ENCODE results near the gene RPS21. TPM values are rescaled to one million over a fixed set of nuclear protein-coding genes. Genes with fewer than 3 reads are reported as not detected.

Gene RPS21
- total RNA-seq, 1 experiment from 2014 or later, result 2,488 TPM

DNA sequence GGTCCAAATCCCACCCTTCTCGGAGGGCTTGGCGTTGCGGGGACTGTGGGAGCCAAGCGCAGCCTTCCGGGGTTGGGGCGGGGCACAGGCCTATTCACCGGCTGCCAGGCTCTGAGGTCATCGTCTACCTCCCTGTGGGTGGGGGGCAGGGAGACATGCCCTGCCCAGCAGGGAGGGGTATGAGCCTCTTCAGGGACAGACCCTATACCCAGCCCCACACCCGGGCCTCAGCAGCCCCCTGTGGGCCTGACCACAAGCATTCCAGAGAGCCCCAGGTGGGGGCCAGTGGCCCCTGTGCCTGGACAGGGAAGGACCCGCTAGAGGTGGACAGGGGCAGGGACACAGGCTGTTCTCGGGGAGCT, 31.4 kb upstream of the RPS21 start:
- ATAC-seq (no peak), DNase-seq (ENCODE audit: low read depth, low spot score) (no peak)
- ChIA-PET POLR2A (interaction anchor here (1.9 kb wide), 1 partner anchor 13 kb away, joined by 4 read pairs; no protein-coding TSS in a partner anchor), CTCF (no interaction called here), RAD21 (ENCODE audit: low non-redundant PET in 1 of 2, low total read pairs in 2 of 2, uncharacterized antibody in 2 of 2, unreplicated experiment in 2 of 2) (no interaction called here)
- intact Hi-C loops (cut with micrococcal nuclease), result no loop called here
- Histone ChIP-seq H3K4me2 (ENCODE audit: low read length) (peak overlapping the region; percentile 30; the same call in 1 of the 2 replicates), H3K79me2 (ENCODE audit: insufficient read depth, low read length) (peaks cover 80% of the 10 kb centered on the region), H3K4me1 (ENCODE audit: control insufficient read depth in 1 of 2, insufficient read depth in 2 of 2, low read length in 2 of 2) (peaks cover 59 to 89% of the 10 kb centered on the region in 2 experiments), H3K4me3 (replicated peaks in 1 of 2; ENCODE audit: low read depth in 1 of 2, low read length in 2 of 2) (no peak overlapping the region), H3K9me2 (ENCODE audit: insufficient read depth) (no peaks in the 10 kb centered on the region), H3K9me3 (ENCODE audit: control insufficient read depth in 1 of 2, insufficient read depth in 1 of 2, low read depth in 1 of 2, low read length in 2 of 2) (no peaks in the 10 kb centered on the region), H4K20me1 (ENCODE audit: insufficient read depth) (no peaks in the 10 kb centered on the region), H3K36me3 (ENCODE audit: control insufficient read depth in 1 of 2, insufficient read depth in 2 of 2, low read length in 2 of 2) (peaks cover 3 to 25% of the 10 kb centered on the region in 2 experiments; a peak in 2 of 4 replicates), H3K27me3 (ENCODE audit: insufficient read depth, low read length) (no peaks in the 10 kb centered on the region), H3K27ac (ENCODE audit: low read depth, low read length) (peak overlapping the region; percentile 91; the same call in 1 of the 2 replicates), H2AFZ (ENCODE audit: low read depth, low read length, poor library complexity, severe bottlenecking) (no peak overlapping the region), H3K9ac (ENCODE audit: low read length) (no peak overlapping the region)
- TF ChIP-seq ZNF274 (IDR thresholded peaks at IDR 0.05; ENCODE audit: low read depth, low read length), result no peak
- TF ChIP-seq SP1 (IDR thresholded peaks at IDR 0.05; ENCODE audit: low read depth), result no peak
- TF ChIP-seq SRF (IDR thresholded peaks at IDR 0.05; ENCODE audit: low read depth), result no peak
- BruUV-seq (replicated peaks), result no TSS peak

- peak overlapping the region; percentile 60 for H3K4me2 ChIP-seq (ENCODE audit: low read length)
- CTCF ChIA-PET, result no interaction called here
- peak overlapping the region; percentile 91 for H3K27ac ChIP-seq (ENCODE audit: low read depth, low read length)
- TF ChIP-seq POLR2AphosphoS5 (IDR thresholded peaks at IDR 0.05; ENCODE audit: low read depth, low read length) (no peak), CBX3 (IDR thresholded peaks at IDR 0.05; ENCODE audit: low read depth) (no peak), RAD21 (IDR thresholded peaks at IDR 0.05; ENCODE audit: low read depth) (no peak), EZH2phosphoT487 (IDR thresholded peaks at IDR 0.05; ENCODE audit: borderline replicate concordance) (no peak), JUND (IDR thresholded peaks at IDR 0.05) (no peak), CEBPB (IDR thresholded peaks at IDR 0.05; ENCODE audit: low read depth) (no peak), YY1 (IDR thresholded peaks at IDR 0.05; ENCODE audit: extremely low read depth, insufficient replicate concordance, low read depth, low read length) (no peak), SIN3A (IDR thresholded peaks at IDR 0.05; ENCODE audit: low read depth) (no peak), ZNF274 (IDR thresholded peaks at IDR 0.05; ENCODE audit: low read depth, low read length) (no peak), FOSL1 (IDR thresholded peaks at IDR 0.05; ENCODE audit: low read depth) (no peak), ZFX (IDR thresholded peaks at IDR 0.05) (no peak)
- TF ChIP-seq, protein P1, sequence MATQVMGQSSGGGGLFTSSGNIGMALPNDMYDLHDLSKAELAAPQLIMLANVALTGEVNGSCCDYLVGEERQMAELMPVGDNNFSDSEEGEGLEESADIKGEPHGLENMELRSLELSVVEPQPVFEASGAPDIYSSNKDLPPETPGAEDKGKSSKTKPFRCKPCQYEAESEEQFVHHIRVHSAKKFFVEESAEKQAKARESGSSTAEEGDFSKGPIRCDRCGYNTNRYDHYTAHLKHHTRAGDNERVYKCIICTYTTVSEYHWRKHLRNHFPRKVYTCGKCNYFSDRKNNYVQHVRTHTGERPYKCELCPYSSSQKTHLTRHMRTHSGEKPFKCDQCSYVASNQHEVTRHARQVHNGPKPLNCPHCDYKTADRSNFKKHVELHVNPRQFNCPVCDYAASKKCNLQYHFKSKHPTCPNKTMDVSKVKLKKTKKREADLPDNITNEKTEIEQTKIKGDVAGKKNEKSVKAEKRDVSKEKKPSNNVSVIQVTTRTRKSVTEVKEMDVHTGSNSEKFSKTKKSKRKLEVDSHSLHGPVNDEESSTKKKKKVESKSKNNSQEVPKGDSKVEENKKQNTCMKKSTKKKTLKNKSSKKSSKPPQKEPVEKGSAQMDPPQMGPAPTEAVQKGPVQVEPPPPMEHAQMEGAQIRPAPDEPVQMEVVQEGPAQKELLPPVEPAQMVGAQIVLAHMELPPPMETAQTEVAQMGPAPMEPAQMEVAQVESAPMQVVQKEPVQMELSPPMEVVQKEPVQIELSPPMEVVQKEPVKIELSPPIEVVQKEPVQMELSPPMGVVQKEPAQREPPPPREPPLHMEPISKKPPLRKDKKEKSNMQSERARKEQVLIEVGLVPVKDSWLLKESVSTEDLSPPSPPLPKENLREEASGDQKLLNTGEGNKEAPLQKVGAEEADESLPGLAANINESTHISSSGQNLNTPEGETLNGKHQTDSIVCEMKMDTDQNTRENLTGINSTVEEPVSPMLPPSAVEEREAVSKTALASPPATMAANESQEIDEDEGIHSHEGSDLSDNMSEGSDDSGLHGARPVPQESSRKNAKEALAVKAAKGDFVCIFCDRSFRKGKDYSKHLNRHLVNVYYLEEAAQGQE (IDR thresholded peaks at IDR 0.05; ENCODE audit: low read depth), result no peak
- TF ChIP-seq, protein P2, sequence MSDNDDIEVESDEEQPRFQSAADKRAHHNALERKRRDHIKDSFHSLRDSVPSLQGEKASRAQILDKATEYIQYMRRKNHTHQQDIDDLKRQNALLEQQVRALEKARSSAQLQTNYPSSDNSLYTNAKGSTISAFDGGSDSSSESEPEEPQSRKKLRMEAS (IDR thresholded peaks at IDR 0.05), result no peak
- TF ChIP-seq, protein P3, sequence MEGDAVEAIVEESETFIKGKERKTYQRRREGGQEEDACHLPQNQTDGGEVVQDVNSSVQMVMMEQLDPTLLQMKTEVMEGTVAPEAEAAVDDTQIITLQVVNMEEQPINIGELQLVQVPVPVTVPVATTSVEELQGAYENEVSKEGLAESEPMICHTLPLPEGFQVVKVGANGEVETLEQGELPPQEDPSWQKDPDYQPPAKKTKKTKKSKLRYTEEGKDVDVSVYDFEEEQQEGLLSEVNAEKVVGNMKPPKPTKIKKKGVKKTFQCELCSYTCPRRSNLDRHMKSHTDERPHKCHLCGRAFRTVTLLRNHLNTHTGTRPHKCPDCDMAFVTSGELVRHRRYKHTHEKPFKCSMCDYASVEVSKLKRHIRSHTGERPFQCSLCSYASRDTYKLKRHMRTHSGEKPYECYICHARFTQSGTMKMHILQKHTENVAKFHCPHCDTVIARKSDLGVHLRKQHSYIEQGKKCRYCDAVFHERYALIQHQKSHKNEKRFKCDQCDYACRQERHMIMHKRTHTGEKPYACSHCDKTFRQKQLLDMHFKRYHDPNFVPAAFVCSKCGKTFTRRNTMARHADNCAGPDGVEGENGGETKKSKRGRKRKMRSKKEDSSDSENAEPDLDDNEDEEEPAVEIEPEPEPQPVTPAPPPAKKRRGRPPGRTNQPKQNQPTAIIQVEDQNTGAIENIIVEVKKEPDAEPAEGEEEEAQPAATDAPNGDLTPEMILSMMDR (IDR thresholded peaks at IDR 0.05 in 2 of 3, conservative IDR thresholded peaks at IDR 0.05 in 1 of 3; ENCODE audit: borderline replicate concordance in 1 of 3, insufficient read depth in 1 of 3, low read depth in 2 of 3, low read length in 2 of 3), result no peak
These were observed 30.9 kb upstream of the RPS21 start for GRCh38 chr20:62355878-62356588.

More at GRCh38 chr20:62355878-62356588, 30.9 kb upstream of the RPS21 start:
- ATAC-seq, result no peak
- no TSS peak for BruUV-seq (replicated peaks)
- Histone ChIP-seq H2AFZ (ENCODE audit: low read depth, low read length, poor library complexity, severe bottlenecking) (no peak overlapping the region), H3K79me2 (ENCODE audit: insufficient read depth, low read length) (peaks cover 85% of the 10 kb centered on the region), H3K9me2 (ENCODE audit: insufficient read depth) (no peaks in the 10 kb centered on the region), H3K4me3 (replicated peaks in 1 of 2; ENCODE audit: low read depth in 1 of 2, low read length in 2 of 2) (no peak overlapping the region), H3K9me3 (ENCODE audit: control insufficient read depth in 1 of 2, insufficient read depth in 1 of 2, low read depth in 1 of 2, low read length in 2 of 2) (no peaks in the 10 kb centered on the region), H3K27me3 (ENCODE audit: insufficient read depth, low read length) (no peaks in the 10 kb centered on the region), H4K20me1 (ENCODE audit: insufficient read depth) (no peaks in the 10 kb centered on the region), H3K4me1 (ENCODE audit: control insufficient read depth in 1 of 2, insufficient read depth in 2 of 2, low read length in 2 of 2) (peaks cover 58 to 89% of the 10 kb centered on the region in 2 experiments), H3K36me3 (ENCODE audit: control insufficient read depth in 1 of 2, insufficient read depth in 2 of 2, low read length in 2 of 2) (peaks cover 3 to 22% of the 10 kb centered on the region in 2 experiments; a peak in 2 of 4 replicates), H3K9ac (ENCODE audit: low read length) (peak overlapping the region; percentile 40)
- POLR2A ChIA-PET, result interaction anchor here (1.9 kb wide), 1 partner anchor 12 kb away, joined by 4 read pairs; no protein-coding TSS in a partner anchor
- intact Hi-C loops (cut with micrococcal nuclease), result no loop called here
- DNase-seq (ENCODE audit: low read depth, low spot score), result no peak
- RAD21 ChIA-PET (ENCODE audit: low non-redundant PET in 1 of 2, low total read pairs in 2 of 2, uncharacterized antibody in 2 of 2, unreplicated experiment in 2 of 2), result no interaction called here

Data from HCT116 (cell line).